ENCODE data around the gene WDR64.

- TF ChIP-seq ZFP3 (CRISPR knock-in tag; IDR thresholded peaks at IDR 0.05) (no peak), ESRRG (CRISPR knock-in tag; IDR thresholded peaks at IDR 0.05) (no peak), ZNF8 (CRISPR knock-in tag; IDR thresholded peaks at IDR 0.05) (no peak), POU6F1 (CRISPR knock-in tag; IDR thresholded peaks at IDR 0.05; ENCODE audit: borderline replicate concordance, low read depth) (no peak), CSRNP3 (CRISPR knock-in tag; IDR thresholded peaks at IDR 0.05) (no peak)
Measured at GRCh38 chr1:241817956-241818612, 166.0 kb downstream of the WDR64 start.
